Liver (tissue), 3 donors: ENCODE results near the gene RSRC1.

ENCODE experiments used
- ATF3 ChIP-seq: IDR thresholded peaks from 2 replicates; pipeline ENCODE4 v1.6.1; 2016; ENCODE audit warnings: antibody characterized with exemption
- CTCF ChIP-seq: fragments of 150-350 bp; IDR thresholded peaks from 2 replicates; pipeline ENCODE4 v1.5.1; 2017; ENCODE audit warnings: improper control_type of control experiment, low read depth, low read length; ENCODE audit not compliant: missing input control
- FOXA2 ChIP-seq: IDR thresholded peaks from 2 replicates; pipeline ENCODE4 v1.6.1; 2016; ENCODE audit warnings: antibody characterized with exemption
- GABPA ChIP-seq, 2 donors: IDR thresholded peaks in 1 of 2; conservative IDR thresholded peaks in 1 of 2; 2 replicates each; pipeline ENCODE4 v1.6.1; 2016; ENCODE audit warnings: antibody characterized with exemption in 2 of 2, mild to moderate bottlenecking in 1 of 2, moderate library complexity in 1 of 2
- HNF4A ChIP-seq, 2 donors: conservative IDR thresholded peaks; 2 replicates each; pipeline ENCODE4 v1.6.1; 2016; ENCODE audit warnings: antibody characterized with exemption in 2 of 2, mild to moderate bottlenecking in 2 of 2
- HNF4G ChIP-seq: IDR thresholded peaks from 2 replicates; pipeline ENCODE4 v1.6.1; 2016; ENCODE audit warnings: antibody characterized with exemption
- JUND ChIP-seq, 2 donors: IDR thresholded peaks; 2 replicates each; pipeline ENCODE4 v1.6.1; 2016; ENCODE audit warnings: antibody characterized with exemption in 2 of 2
- MAX ChIP-seq: IDR thresholded peaks from 2 replicates; pipeline ENCODE4 v1.6.1; 2016; ENCODE audit warnings: antibody characterized with exemption
- RAD21 ChIP-seq, 2 donors: IDR thresholded peaks; 2 replicates each; pipeline ENCODE4 v1.6.1; 2016; ENCODE audit warnings: antibody characterized with exemption in 2 of 2, mild to moderate bottlenecking in 2 of 2
- REST ChIP-seq: IDR thresholded peaks from 2 replicates; pipeline ENCODE4 v1.6.1; 2016; ENCODE audit warnings: antibody characterized with exemption, mild to moderate bottlenecking
- RXRA ChIP-seq, 2 donors: IDR thresholded peaks; 2 replicates each; pipeline ENCODE4 v1.6.1; 2017 to 2018; ENCODE audit warnings: antibody characterized with exemption in 2 of 2, mild to moderate bottlenecking in 1 of 2
- SP1 ChIP-seq: IDR thresholded peaks from 2 replicates; pipeline ENCODE4 v1.6.1; 2018; ENCODE audit warnings: antibody characterized with exemption, mild to moderate bottlenecking
- YY1 ChIP-seq: IDR thresholded peaks from 2 replicates; pipeline ENCODE4 v1.6.1; 2016; ENCODE audit warnings: antibody characterized with exemption, mild to moderate bottlenecking
- ZBTB33 ChIP-seq: IDR thresholded peaks from 2 replicates; pipeline ENCODE4 v1.6.1; 2016; ENCODE audit warnings: antibody characterized with exemption
- donor health status: healthy.
- donor health status: healthy.

- TF ChIP-seq SP1 (no peak), CTCF (no peak), FOXA2 (no peak), RXRA (IDR thresholded peaks at IDR 0.05) (no peak), JUND (IDR thresholded peaks at IDR 0.05) (no peak), REST (no peak), MAX (no peak), RAD21 (IDR thresholded peaks at IDR 0.05) (no peak), ATF3 (no peak), HNF4A (conservative IDR thresholded peaks at IDR 0.05) (no peak), ZBTB33 (no peak), YY1 (no peak), GABPA (IDR thresholded peaks at IDR 0.05 in 1 of 2, conservative IDR thresholded peaks at IDR 0.05 in 1 of 2) (no peak), HNF4G (no peak)
Measured at GRCh38 chr3:158337110-158337509, 227.2 kb downstream of the RSRC1 start.
